Nephron (organoid): Measurements from ENCODE around the gene UGT3A1.

Source experiments
- H3K27ac Mint-ChIP-seq, 3 experiments: 2 replicates each; pipeline ENCODE4 v1.8.0; 2020; ENCODE audit warnings: mixed read lengths in 3 of 3, mild to moderate bottlenecking in 2 of 3, moderate library complexity in 1 of 3
- H3K27me3 Mint-ChIP-seq: 2 replicates; pipeline ENCODE4 v1.8.0; 2021; ENCODE audit warnings: low read depth, mild to moderate bottlenecking, moderate library complexity, mixed read lengths
- H3K36me3 Mint-ChIP-seq: 2 replicates; pipeline ENCODE4 v1.8.0; 2020; ENCODE audit warnings: low read depth, mixed read lengths
- H3K4me1 Mint-ChIP-seq: 2 replicates; pipeline ENCODE4 v1.8.0; 2020; ENCODE audit warnings: mixed read lengths
- H3K4me3 Mint-ChIP-seq, 3 experiments: 2 replicates each; pipeline ENCODE4 v1.8.0; 2020; ENCODE audit warnings: mild to moderate bottlenecking in 3 of 3, mixed read lengths in 3 of 3, moderate library complexity in 2 of 3
- H3K9me3 Mint-ChIP-seq: 2 replicates; pipeline ENCODE4 v1.8.0; 2020; ENCODE audit warnings: mixed read lengths
- TF ChIP-seq, protein P1 (sequence below), 3 experiments: fragments of 200-600 bp; sonication (generic); IDR thresholded peaks; one replicate each; pipeline ENCODE4 v1.5.0; 2021; ENCODE audit warnings: antibody characterized with exemption in 3 of 3; ENCODE audit not compliant: unreplicated experiment in 3 of 3

The UGT3A1 gene

DNA sequence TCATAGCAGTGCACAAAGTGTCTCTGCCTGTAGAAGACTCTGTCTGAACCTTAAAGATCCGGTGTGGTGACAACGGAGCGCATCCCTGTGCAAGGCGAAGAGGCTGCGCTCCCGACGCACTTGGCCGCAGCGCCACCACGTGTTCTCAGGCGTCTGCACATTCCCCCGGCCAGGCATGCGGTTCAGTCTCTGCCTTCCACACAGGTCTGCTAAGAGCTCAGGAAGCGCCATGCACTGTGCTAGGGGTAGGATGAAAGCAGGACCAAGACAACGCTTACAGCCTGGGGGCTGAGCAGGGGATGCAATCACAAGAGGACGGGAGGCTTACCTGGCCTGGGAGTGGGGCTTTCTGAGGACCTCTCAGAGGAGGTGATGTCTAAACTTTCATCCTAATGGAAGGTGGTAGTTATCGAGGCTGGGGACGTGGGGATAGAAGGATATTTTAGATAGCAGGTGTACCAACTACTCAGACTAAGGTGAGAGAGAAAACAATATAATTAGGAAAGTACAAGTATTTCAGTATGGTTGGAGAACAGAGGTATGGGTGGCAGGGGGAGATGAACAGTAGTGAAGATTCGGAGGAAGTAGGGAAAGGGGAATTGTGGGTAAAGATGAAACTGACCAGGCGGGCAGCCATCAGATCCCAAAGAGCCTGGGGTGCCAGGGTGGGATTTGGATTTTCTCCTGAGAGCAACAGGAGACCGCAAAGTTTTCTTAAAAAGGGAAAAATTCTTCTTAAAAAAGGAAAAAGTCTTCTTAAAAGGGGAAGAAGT is 66.1 kb downstream of the UGT3A1 start:
- Mint-ChIP-seq H3K9me3 (no peaks in the 10 kb centered on the region), H3K27ac (no peak overlapping the region), H3K4me3 (no peak overlapping the region), H3K36me3 (no peaks in the 10 kb centered on the region), H3K27me3 (peaks cover 64% of the 10 kb centered on the region), H3K4me1 (no peaks in the 10 kb centered on the region)
- TF ChIP-seq, protein P1, sequence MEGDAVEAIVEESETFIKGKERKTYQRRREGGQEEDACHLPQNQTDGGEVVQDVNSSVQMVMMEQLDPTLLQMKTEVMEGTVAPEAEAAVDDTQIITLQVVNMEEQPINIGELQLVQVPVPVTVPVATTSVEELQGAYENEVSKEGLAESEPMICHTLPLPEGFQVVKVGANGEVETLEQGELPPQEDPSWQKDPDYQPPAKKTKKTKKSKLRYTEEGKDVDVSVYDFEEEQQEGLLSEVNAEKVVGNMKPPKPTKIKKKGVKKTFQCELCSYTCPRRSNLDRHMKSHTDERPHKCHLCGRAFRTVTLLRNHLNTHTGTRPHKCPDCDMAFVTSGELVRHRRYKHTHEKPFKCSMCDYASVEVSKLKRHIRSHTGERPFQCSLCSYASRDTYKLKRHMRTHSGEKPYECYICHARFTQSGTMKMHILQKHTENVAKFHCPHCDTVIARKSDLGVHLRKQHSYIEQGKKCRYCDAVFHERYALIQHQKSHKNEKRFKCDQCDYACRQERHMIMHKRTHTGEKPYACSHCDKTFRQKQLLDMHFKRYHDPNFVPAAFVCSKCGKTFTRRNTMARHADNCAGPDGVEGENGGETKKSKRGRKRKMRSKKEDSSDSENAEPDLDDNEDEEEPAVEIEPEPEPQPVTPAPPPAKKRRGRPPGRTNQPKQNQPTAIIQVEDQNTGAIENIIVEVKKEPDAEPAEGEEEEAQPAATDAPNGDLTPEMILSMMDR (IDR thresholded peaks at IDR 0.05; ENCODE audit: unreplicated experiment in 3 of 3), result peak; percentile 58 to 63 (median 61)

DNA sequence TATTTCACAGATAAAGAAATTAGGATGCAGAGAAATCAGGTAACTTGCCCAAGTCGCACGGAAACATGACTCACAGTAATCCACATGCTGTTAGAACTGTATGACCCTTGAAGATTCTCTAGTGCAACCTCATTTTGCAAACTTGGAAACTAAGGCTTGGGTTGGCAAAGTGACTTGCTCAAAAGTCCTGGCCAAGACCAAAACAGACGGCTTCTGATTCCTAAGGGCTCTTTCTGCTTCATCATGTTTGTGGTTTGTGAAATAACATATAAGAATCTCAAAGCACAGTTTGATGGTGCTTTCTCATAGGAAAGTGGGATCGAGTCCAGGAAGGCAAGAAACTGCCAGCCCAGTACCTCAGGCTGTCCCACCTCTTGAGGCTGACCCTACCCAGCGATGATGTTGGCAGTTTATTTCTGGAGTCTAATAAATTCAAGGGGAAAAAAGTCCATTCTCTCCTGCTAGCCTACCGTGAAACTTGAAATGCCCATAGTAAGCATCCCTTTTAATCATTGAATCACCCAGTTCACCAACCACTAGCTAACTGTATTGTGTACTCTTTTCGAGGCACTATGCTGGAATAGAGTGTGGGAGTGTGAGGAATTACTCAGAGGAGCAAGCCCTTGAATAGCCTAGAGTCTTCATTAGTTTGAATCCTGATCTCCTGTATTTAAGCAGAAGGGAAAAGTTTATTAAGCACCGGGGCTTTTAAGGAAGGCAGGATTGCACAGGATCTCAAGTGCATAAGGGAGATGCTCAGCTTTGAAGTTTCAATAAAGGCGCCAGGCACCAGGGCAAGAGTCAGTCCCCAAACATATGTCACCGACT is 66.9 kb downstream of the UGT3A1 start:
- Mint-ChIP-seq H3K36me3 (no peaks in the 10 kb centered on the region), H3K27ac (no peak overlapping the region), H3K4me1 (no peaks in the 10 kb centered on the region), H3K4me3 (no peak overlapping the region), H3K9me3 (peaks cover 4% of the 10 kb centered on the region), H3K27me3 (peaks cover 71% of the 10 kb centered on the region)
- TF ChIP-seq, protein P1 (IDR thresholded peaks at IDR 0.05; ENCODE audit: unreplicated experiment in 3 of 3), result no peak

DNA sequence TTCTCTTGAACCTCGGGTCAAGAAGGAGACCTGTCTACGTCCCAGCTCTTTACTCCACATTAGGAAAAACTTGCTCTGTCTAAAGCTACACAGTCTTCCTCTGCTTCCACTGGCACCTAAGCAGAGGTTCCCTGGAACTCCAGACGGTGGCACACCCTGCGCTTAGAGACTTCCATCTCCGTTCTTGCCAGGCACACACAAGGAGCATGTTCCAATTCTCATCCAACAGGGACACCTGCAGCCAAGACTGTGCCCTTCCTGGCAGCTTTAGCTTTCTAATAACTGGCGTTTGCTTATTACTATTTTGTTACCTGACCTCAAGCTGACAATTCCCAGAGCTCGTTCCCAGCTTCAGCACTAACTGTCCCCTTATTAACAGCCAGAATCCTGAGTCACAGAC is 68.7 kb downstream of the UGT3A1 start:
- TF ChIP-seq, protein P1 (IDR thresholded peaks at IDR 0.05; ENCODE audit: unreplicated experiment in 3 of 3), result no peak
- Mint-ChIP-seq H3K9me3 (peaks cover 9% of the 10 kb centered on the region), H3K4me3 (no peak overlapping the region), H3K27ac (no peak overlapping the region), H3K27me3 (peaks cover 71% of the 10 kb centered on the region), H3K36me3 (no peaks in the 10 kb centered on the region), H3K4me1 (no peaks in the 10 kb centered on the region)

DNA sequence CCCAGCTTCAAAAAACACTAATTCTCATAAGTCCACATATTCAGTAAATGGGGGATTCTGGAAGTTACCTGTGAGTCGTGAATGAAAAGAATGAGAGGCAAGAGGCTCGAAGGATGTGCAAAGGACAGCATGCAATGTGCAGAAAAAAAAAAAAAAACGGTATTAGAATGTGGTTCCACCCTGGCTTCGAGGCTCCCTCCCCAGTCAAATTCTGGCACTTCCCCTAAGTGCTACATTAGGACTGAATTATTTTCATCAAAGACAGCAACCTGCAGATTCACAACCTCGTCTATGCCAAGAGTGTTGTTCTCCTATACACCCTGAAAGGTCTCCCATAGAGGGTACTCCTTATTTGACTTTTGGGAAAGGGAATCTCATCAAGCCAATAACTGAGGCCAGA is 69.3 kb downstream of the UGT3A1 start:
- Mint-ChIP-seq H3K27me3 (peaks cover 67% of the 10 kb centered on the region), H3K27ac (no peak overlapping the region), H3K9me3 (peaks cover 9% of the 10 kb centered on the region), H3K4me3 (no peak overlapping the region), H3K4me1 (no peaks in the 10 kb centered on the region), H3K36me3 (no peaks in the 10 kb centered on the region)
- TF ChIP-seq, protein P1 (IDR thresholded peaks at IDR 0.05; ENCODE audit: unreplicated experiment in 3 of 3), result no peak

DNA sequence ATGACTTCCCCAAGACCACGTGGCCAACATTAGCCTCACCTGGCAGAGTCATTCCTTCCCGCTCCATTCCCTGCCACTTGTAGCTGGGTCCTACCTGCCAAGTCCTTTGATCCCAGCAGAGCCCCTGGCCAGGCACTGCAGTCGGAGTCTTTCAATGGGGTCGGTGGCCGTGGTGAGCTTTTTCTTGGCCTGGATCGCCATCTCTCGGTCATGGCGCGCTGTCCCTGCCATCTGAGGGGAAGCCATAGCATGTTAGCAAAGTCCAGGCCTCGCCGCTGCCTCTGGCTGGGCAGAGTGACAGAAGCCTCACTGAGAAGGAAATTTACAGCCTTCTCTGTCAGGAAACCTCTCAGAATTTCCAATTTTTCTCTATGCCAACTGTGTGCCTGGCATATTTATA is 70.3 kb downstream of the UGT3A1 start:
- no peaks in the 10 kb centered on the region for H3K4me1 Mint-ChIP-seq
- peaks cover 57% of the 10 kb centered on the region for H3K27me3 Mint-ChIP-seq
- H3K4me3 Mint-ChIP-seq, result no peak overlapping the region
- no peaks in the 10 kb centered on the region for H3K36me3 Mint-ChIP-seq
- H3K9me3 Mint-ChIP-seq, result peaks cover 12% of the 10 kb centered on the region
- TF ChIP-seq, protein P1 (IDR thresholded peaks at IDR 0.05; ENCODE audit: unreplicated experiment in 3 of 3), result no peak
- no peak overlapping the region for H3K27ac Mint-ChIP-seq
